Activated CD8-positive, alpha-beta T cell treated with anti-CD3 and anti-CD28 coated beads, Interleukin-2, amount 10 ng/mL, durations not matched to agents 7 days and 5 days (primary cell): Measurements from ENCODE around the gene GRID2. TPM values are rescaled to one million over a fixed set of nuclear protein-coding genes. Genes with fewer than 3 reads are reported as not detected.
"Not testable (repeated sequence)": the region's sequence is repeated elsewhere in the genome, so short reads cannot be mapped to it uniquely, and the experiment has no call there.

ENCODE experiments used
- ATAC-seq: fragments of 150-1000 bp; cut with Tn5 transposase; one replicate; pipeline ENCODE4 v1.10.0; 2021; ENCODE audit warnings: moderate library complexity
- CTCF ChIA-PET: fragments of 350-600 bp; sonication (Branson Sonifier 250); formaldehyde crosslinking; loops from one replicate; lab custom pipeline; 2021; ENCODE audit warnings: antibody characterized with exemption; lab: Charles Lee
- POLR2A ChIA-PET: fragments of 350-600 bp; sonication (Branson Sonifier 250); formaldehyde crosslinking; loops from one replicate; lab custom pipeline; 2021; ENCODE audit warnings: antibody characterized with exemption; lab: Charles Lee
- DNase-seq: peaks from one replicate; pipeline ENCODE4 v3.0.0-alpha.2; 2020
- H3K27ac Mint-ChIP-seq: one replicate; pipeline ENCODE4 v1.8.0; 2021; ENCODE audit warnings: mild to moderate bottlenecking, mixed read lengths
- H3K27me3 Mint-ChIP-seq: one replicate; pipeline ENCODE4 v1.8.0; 2021; ENCODE audit warnings: low read depth, mixed read lengths
- H3K36me3 Mint-ChIP-seq: one replicate; pipeline ENCODE4 v1.8.0; 2021; ENCODE audit warnings: low read depth, mixed read lengths
- H3K4me1 Mint-ChIP-seq: one replicate; pipeline ENCODE4 v1.8.0; 2021; ENCODE audit warnings: low read depth, mixed read lengths
- H3K4me3 Mint-ChIP-seq: one replicate; pipeline ENCODE4 v1.8.0; 2021; ENCODE audit warnings: mild to moderate bottlenecking, mixed read lengths
- H3K9me3 Mint-ChIP-seq: one replicate; pipeline ENCODE4 v1.8.0; 2022; ENCODE audit warnings: mixed read lengths; ENCODE audit not compliant: insufficient read depth
- total RNA-seq, 2 experiments: library from RNA; stranded (reverse); gene quantifications; one replicate each; pipeline ENCODE4 v1.2.3, GENCODE V29; 2021

GRID2 gene
- total RNA-seq, 2 experiments from 2014 or later = not detected

DNA sequence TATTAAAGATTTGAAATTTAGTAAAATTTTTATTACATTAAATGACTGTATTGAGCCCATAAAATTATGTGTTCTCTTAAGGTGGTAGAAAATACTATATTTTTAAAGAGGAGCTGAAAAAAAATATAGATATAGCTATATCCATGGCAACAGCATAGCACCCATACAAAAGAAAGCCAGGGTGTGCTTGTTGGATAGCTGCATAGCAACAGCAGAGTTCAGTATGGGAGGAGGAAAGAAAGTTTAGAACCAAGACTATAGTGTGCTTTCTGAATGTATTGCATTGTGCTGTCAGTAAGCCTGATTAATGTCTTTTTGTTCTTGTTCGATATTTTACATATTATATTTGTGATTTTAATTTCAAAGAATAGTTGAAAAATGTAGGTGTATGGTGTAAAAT lies 78.4 kb downstream of the GRID2 start:
- no peaks in the 10 kb centered on the region for H3K4me1 Mint-ChIP-seq
- ChIA-PET CTCF (no interaction called here), POLR2A (no interaction called here)
- H3K27ac Mint-ChIP-seq = no peak overlapping the region
- ATAC-seq = no peak
- no peak overlapping the region for H3K4me3 Mint-ChIP-seq
- H3K27me3 Mint-ChIP-seq = no peaks in the 10 kb centered on the region
- DNase-seq = no peak
- no peaks in the 10 kb centered on the region for H3K9me3 Mint-ChIP-seq
- no peaks in the 10 kb centered on the region for H3K36me3 Mint-ChIP-seq

DNA sequence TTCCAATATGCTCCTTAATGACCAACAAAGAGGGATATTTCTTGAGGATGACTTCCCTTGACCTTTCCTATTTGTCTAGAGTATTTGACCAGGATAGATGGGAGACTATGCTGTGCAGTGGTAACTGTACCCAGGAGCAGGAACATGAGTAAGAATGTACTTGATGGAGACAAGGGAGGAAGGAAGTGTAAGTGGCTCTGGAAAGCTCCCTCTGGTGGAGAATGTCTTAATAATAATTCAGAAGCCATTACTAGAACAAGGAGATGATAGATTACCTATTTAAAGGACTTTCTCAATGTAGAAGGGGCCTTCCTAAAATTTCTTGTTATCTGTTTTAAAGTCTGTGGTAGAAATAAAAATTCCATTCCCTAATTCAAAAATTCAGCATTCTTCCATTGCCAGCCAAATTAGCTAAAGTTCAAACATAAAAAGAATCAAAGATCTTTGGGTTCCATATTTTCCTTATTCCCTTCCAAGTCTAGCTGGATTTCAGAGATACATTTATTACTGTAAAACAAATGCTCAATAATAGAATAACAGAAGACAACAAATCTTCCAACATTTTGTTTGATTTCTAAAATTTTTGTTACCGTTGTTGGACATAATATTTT lies 83.8 kb downstream of the GRID2 start:
- no peaks in the 10 kb centered on the region for H3K4me1 Mint-ChIP-seq
- no peaks in the 10 kb centered on the region for H3K9me3 Mint-ChIP-seq
- CTCF ChIA-PET = interaction anchor here (1.0 kb wide), 1 partner anchor 16 kb away, joined by 4 read pairs; no protein-coding TSS in a partner anchor
- no peaks in the 10 kb centered on the region for H3K36me3 Mint-ChIP-seq
- no peak for ATAC-seq
- no peak overlapping the region for H3K4me3 Mint-ChIP-seq
- DNase-seq = no peak
- H3K27ac Mint-ChIP-seq = no peak overlapping the region
- H3K27me3 Mint-ChIP-seq = no peaks in the 10 kb centered on the region
- POLR2A ChIA-PET = no interaction called here

DNA sequence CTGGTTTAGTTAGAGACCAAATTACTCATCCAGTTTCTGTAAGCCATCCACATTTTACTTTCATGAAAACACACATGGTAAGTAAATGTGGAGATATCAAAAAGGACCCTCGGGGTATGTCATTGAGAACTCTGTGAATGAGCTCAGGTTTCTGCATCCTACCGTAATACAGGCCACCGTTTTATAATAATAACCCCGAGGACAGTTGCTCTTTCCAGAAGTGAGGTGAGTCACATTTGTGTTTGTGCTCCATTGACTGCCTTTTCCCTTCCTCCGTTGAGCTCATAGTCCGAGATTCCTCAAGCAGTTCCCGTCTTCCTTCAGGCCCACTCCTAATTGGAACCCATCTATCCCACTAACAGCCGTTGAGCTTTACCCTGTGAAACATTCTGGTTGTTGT lies 95.3 kb downstream of the GRID2 start:
- no peak overlapping the region for H3K27ac Mint-ChIP-seq
- no peak overlapping the region for H3K4me3 Mint-ChIP-seq
- ChIA-PET POLR2A (no interaction called here), CTCF (no interaction called here)
- no peak for ATAC-seq
- no peaks in the 10 kb centered on the region for H3K27me3 Mint-ChIP-seq
- peaks cover 7% of the 10 kb centered on the region for H3K9me3 Mint-ChIP-seq
- H3K36me3 Mint-ChIP-seq = no peaks in the 10 kb centered on the region
- no peak for DNase-seq
- no peaks in the 10 kb centered on the region for H3K4me1 Mint-ChIP-seq

DNA sequence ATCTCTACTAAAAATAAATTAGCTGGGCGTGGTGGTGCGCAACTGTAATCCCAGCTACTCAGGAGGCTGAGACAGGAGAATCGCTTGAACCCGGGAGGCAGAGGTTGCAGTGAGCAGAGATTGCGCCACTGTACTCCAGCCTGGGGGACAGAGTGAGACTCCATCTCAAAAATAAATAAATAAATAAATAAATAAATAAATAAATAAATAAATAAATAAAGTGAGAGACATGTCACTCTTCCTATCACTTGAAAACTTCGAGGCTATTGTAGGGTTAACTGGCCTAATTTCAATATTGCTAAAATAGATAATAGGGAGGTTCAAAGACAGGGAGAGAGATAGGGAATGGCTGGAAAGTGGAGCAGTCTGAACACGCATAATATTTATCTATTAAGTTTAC lies 99.8 kb downstream of the GRID2 start:
- H3K9me3 Mint-ChIP-seq, H3K36me3 Mint-ChIP-seq, CTCF ChIA-PET, H3K27me3 Mint-ChIP-seq, DNase-seq, H3K4me3 Mint-ChIP-seq, H3K4me1 Mint-ChIP-seq, POLR2A ChIA-PET, H3K27ac Mint-ChIP-seq, ATAC-seq: not testable (repeated sequence)

DNA sequence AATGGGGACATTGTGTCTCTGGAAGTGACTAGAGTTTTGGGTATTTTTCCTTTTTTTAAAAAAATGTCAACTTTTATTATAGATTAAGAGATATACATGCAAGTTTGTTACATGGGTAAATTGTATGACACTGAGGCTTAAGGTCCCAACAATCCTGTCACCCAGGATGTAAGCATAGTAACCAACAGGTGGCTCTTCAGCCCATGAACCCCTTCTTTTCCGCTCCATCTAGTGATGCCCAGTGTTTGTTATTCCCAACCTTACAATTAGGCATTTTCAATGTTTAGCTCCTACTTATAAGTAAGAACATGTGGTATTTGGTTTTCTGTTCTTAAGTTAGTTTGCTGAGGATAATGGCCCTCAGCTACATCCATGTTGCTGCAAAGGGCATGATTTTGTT lies 102.7 kb downstream of the GRID2 start:
- ATAC-seq (no peak), DNase-seq (no peak)
- no peak overlapping the region for H3K27ac Mint-ChIP-seq
- no peaks in the 10 kb centered on the region for H3K27me3 Mint-ChIP-seq
- no peak overlapping the region for H3K4me3 Mint-ChIP-seq
- no peaks in the 10 kb centered on the region for H3K36me3 Mint-ChIP-seq
- H3K4me1 Mint-ChIP-seq = no peaks in the 10 kb centered on the region
- POLR2A ChIA-PET = no interaction called here
- H3K9me3 Mint-ChIP-seq = peaks cover 7% of the 10 kb centered on the region
- CTCF ChIA-PET = no interaction called here

DNA sequence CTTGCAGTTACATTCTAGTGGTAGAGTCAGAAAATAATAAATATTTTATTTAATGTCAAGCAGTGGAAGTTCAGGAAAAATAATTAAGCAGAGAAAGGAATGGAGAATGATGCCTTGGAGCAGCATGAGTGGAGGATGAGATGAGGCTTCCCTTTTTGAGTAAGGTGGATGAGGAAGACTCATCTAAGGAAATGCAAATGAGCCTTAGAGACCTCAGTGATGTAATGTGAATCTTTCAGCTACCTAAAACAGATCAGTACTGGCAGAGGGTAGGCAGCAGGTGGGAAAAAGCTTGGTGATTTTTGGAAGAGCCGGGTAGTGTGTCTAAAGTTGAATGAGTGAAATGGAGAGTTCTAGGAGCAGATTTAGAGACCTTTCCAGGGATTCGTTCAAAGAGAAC lies 118.2 kb downstream of the GRID2 start:
- ChIA-PET POLR2A (no interaction called here), CTCF (no interaction called here)
- H3K4me3 Mint-ChIP-seq = no peak overlapping the region

DNA sequence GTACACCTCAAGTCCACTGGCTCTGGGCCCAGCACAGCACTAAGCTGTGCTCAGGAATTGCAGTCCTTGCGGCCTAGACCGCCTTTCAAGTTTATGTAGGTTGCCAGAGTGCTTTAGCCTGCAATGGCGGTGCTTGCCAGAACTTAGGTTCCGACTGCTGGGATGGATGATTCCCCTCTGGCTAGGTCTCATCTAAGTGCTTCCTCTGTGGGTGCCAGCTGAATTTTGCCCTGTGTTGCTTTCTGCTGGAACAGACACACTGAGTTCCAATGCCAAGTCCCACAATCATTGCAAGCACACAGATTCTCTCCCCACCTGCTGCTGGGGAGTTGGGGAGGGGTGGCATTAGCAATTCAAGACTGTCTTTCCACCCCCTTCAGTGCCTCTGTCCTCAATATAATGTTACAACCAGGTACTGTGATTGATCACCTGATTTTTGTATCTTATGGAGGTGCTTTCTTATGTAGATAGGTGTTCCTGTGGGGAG lies 129.5 kb downstream of the GRID2 start:
- H3K27me3 Mint-ChIP-seq = no peaks in the 10 kb centered on the region
- no peak for ATAC-seq
- no peak overlapping the region for H3K27ac Mint-ChIP-seq
- ChIA-PET POLR2A (no interaction called here), CTCF (no interaction called here)
- no peak overlapping the region for H3K4me3 Mint-ChIP-seq
- H3K9me3 Mint-ChIP-seq = peaks cover 8% of the 10 kb centered on the region
- no peak for DNase-seq
- H3K4me1 Mint-ChIP-seq = no peaks in the 10 kb centered on the region
- H3K36me3 Mint-ChIP-seq = no peaks in the 10 kb centered on the region

More for the DNA sequence above, 118.2 kb downstream of the GRID2 start:
- ATAC-seq (no peak), DNase-seq (no peak)
- Mint-ChIP-seq H3K27ac (no peak overlapping the region), H3K36me3 (no peaks in the 10 kb centered on the region), H3K9me3 (no peaks in the 10 kb centered on the region), H3K4me1 (no peaks in the 10 kb centered on the region), H3K27me3 (no peaks in the 10 kb centered on the region)

DNA sequence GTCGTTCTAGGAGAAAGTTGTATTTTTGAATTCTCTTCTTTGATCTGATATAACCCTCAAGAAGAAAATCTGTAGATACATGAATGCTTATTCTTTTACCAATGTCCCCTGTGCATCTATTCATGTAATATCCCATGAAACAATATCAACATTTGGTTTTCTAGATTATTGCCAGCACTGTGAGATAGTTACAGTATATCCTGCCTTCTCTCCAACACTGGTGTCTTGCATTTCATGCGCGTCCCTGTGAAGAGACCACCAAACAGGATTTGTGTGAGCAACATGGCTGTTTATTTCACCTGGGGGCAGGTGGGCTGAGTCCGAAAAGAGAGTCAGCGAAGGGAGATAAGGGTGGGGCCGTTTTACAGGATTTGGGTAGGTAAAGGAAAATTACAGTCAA lies 135.0 kb downstream of the GRID2 start:
- H3K9me3 Mint-ChIP-seq, POLR2A ChIA-PET, H3K27me3 Mint-ChIP-seq, H3K4me1 Mint-ChIP-seq, CTCF ChIA-PET, H3K27ac Mint-ChIP-seq, DNase-seq, H3K36me3 Mint-ChIP-seq, H3K4me3 Mint-ChIP-seq, ATAC-seq: not testable (repeated sequence)

DNA sequence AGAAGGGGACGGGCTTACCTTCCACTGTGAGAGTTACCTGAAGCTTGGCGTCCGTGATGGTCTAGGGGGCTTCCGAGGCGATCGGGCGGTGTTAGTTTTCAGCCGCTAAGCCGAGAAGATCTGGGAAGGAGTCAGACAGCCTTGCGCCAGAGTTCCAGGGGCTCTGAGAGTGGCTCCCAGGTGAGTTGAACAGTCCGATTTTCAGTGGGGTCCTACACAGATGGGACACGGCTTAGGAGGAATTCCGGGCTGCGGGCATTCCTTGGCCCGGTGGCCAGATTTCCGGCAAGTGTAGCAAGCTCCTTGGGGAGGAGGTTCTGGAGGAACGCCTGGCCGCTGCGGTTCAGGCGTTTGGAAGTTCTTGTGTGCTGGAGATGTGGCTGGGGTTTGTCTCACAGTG lies 138.4 kb downstream of the GRID2 start:
- POLR2A ChIA-PET, H3K4me3 Mint-ChIP-seq, H3K36me3 Mint-ChIP-seq, H3K27me3 Mint-ChIP-seq, DNase-seq, H3K9me3 Mint-ChIP-seq, H3K27ac Mint-ChIP-seq, ATAC-seq, CTCF ChIA-PET, H3K4me1 Mint-ChIP-seq: not testable (repeated sequence)

DNA sequence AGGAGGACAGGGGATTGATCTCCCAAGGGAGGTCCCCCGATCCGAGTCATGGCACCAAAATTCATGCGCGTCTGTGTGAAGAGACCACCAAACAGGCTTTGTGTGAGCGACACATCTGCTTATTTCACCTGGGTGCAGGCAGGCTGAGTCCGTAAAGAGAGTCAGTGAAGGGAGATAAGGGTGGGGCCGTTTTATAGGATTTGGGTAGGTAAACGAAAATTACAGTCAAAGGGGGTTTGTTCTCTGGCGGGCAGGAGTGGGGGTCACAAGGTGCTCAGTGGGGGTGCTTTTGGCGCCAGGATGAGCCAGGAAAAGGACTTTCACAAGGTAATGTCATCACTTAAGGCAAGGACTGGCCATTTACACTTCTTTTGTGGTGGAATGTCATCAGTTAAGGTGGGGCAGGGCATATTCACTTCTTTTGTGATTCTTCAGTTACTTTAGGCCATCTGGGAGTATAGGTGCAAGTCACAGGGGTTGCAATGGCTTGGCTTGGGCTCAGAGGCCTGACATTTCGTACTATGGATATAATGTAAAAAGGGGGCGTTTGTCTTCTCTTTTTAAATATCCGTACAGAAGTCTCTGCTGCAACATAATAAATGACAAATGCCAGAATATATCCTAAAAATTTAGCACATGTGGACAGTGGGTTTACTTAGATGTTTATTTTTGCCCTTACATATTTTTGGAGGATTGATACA lies 140.5 kb downstream of the GRID2 start:
- H3K4me1 Mint-ChIP-seq, ATAC-seq, H3K27ac Mint-ChIP-seq, H3K4me3 Mint-ChIP-seq, CTCF ChIA-PET, H3K36me3 Mint-ChIP-seq, H3K9me3 Mint-ChIP-seq, H3K27me3 Mint-ChIP-seq, DNase-seq, POLR2A ChIA-PET: not testable (repeated sequence)

DNA sequence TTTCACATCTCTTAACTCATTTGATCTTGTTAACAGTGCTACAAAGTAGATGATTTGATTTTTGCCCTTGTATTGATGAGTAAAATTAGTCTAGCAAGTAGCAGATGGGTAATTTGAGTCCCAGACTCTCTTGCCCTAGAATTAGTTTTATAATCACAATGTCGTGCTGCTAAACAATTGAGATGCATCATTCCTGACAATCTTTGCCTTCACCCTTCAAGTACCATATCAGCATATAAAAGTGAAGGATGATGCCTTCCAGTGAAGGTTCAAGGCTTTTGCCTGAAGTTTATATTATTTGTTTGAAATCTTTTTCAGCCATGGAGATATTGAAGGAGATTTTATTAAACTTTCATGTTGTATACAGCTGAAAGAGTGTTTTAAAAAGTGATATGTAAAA lies 141.4 kb downstream of the GRID2 start:
- Mint-ChIP-seq H3K36me3 (no peaks in the 10 kb centered on the region), H3K9me3 (no peaks in the 10 kb centered on the region), H3K27ac (no peak overlapping the region), H3K4me1 (no peaks in the 10 kb centered on the region), H3K27me3 (no peaks in the 10 kb centered on the region), H3K4me3 (no peak overlapping the region)
- CTCF ChIA-PET = no interaction called here
- ATAC-seq = no peak
- POLR2A ChIA-PET = no interaction called here
- DNase-seq = no peak

DNA sequence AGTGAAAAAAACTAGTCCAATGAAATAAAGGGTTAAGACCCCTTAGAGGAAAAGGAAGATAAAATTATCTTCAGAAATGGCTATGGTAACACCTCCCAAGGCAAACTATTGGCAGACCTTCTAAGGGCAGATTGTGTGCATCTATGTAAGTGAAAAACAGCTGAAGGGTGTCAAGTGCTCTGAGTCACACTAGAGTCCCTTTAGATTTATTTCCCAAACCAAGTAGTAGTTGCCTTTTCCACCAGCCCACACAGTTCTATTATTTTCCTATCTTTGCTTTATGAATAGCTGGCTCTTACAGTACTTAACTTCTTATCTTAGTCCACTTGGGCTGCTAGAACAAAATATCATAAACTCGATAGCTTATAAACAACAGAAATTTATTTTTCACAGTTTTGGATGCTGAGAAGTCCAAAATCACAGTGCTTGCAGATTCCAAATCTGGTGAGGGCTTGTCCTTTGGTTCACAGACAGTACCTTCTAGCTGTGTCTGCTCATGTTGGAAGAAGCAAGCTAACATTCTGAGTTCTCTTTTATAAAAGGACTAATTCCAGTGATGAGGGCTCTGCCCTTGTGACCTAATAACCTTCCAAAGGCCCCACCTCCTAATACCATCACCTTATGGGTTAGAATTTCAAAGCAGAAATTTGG lies 143.6 kb downstream of the GRID2 start:
- Mint-ChIP-seq H3K27me3 (no peaks in the 10 kb centered on the region), H3K36me3 (no peaks in the 10 kb centered on the region), H3K4me1 (no peaks in the 10 kb centered on the region), H3K27ac (no peak overlapping the region), H3K9me3 (no peaks in the 10 kb centered on the region), H3K4me3 (no peak overlapping the region)
- ChIA-PET CTCF (no interaction called here), POLR2A (no interaction called here)
- no peak for ATAC-seq
- DNase-seq = no peak
